HepG2 (cell line): ENCODE results near the gene NUDT7. TPM values are rescaled to one million over a fixed set of nuclear protein-coding genes. Genes with fewer than 3 reads are reported as not detected.

Experiments
- ATAC-seq: fragments of 200-7000 bp; cut with Tn5 transposase; 3 replicates; pipeline ENCODE4 v1.9.1; 2020; ENCODE audit warnings: mild to moderate bottlenecking, moderate library complexity
- BruUV-seq: library from RNA; stranded (reverse); fragments of 400-500 nt; replicated peaks from 2 replicates; lab custom pipeline; 2021; lab: Mats Ljungman, UMichigan
- CTCF ChIA-PET: fragments of 300-600 bp; formaldehyde crosslinking; extraction: SDS; loops from one replicate; lab custom pipeline; 2021; ENCODE audit warnings: low total read pairs, inconsistent platforms, low intra/inter-chr PET ratio; lab: Yijun Ruan, JAX
- POLR2A ChIA-PET: fragments of 350-600 bp; sonication (Branson Sonifier 250); formaldehyde crosslinking; loops from one replicate; lab custom pipeline; 2020; ENCODE audit warnings: antibody characterized with exemption, inconsistent platforms; lab: Yijun Ruan, JAX
- DNase-seq: peaks from one replicate; pipeline ENCODE4 v3.0.0-alpha.2; 2015; ENCODE audit warnings: low spot score
- FAIRE-seq: peaks from 3 replicates; lab custom pipeline; 2011; peaks lifted over from hg19 to GRCh38; lab: Jason Lieb, UNC
- H2AFZ ChIP-seq: one replicate; pipeline ENCODE4 v1.6.1; 2011; ENCODE audit warnings: low read length, inconsistent platforms
- H3K27ac ChIP-seq: fragments of 300-600 bp; 3 replicates; pipeline ENCODE4 v1.8.0; 2011; ENCODE audit warnings: mixed run types, mild to moderate bottlenecking, mixed read lengths, low read length, inconsistent platforms; ENCODE audit not compliant: insufficient read depth; ENCODE audit errors: extremely low read length
- H3K27me3 ChIP-seq, 2 experiments: fragments of 200-600 bp in 1 of 2; 2 replicates in 1 of 2; 3 replicates in 1 of 2; pipeline versions ENCODE4 v1.6.0 to v1.8.0; 2011; ENCODE audit warnings: low read length in 2 of 2, mild to moderate bottlenecking in 2 of 2, moderate library complexity in 2 of 2, inconsistent platforms in 1 of 2; ENCODE audit not compliant: insufficient read depth in 2 of 2, control insufficient read depth in 1 of 2
- H3K36me3 ChIP-seq, 2 experiments: fragments of 200-600 bp in 1 of 2; replicated peaks in 1 of 2; 2 replicates in 1 of 2; 3 replicates in 1 of 2; pipeline versions ENCODE4 v1.5.1 to v1.8.0; 2011; ENCODE audit warnings: low read length in 2 of 2, inconsistent platforms in 1 of 2; ENCODE audit not compliant: insufficient read depth in 2 of 2, control insufficient read depth in 1 of 2
- H3K4me1 ChIP-seq: 2 replicates; pipeline ENCODE4 v1.5.1; 2012; ENCODE audit warnings: low read length, inconsistent platforms; ENCODE audit not compliant: insufficient read depth
- H3K4me2 ChIP-seq: 2 replicates; pipeline ENCODE4 v1.6.0; 2011; ENCODE audit warnings: low read depth, low read length, inconsistent platforms
- H3K4me3 ChIP-seq, 3 experiments: fragments of 200-600 bp in 1 of 3; sonication (generic), shearing (Covaris generic) in 1 of 3; replicated peaks in 1 of 3; 2 replicates each; pipeline ENCODE4 v1.5.1; 2011 to 2016; ENCODE audit warnings: low read length in 3 of 3, inconsistent platforms in 2 of 3, low read depth in 2 of 3, mild to moderate bottlenecking in 2 of 3, control low read depth in 1 of 3, mixed read lengths in 1 of 3; ENCODE audit not compliant: insufficient read depth in 1 of 3
- H3K79me2 ChIP-seq: one replicate; pipeline ENCODE4 v1.6.1; 2011; ENCODE audit warnings: low read length, inconsistent platforms; ENCODE audit not compliant: insufficient read depth
- H3K9ac ChIP-seq: 2 replicates; pipeline ENCODE4 v1.6.0; 2011; ENCODE audit warnings: mild to moderate bottlenecking, low read depth, low read length, inconsistent platforms; ENCODE audit not compliant: insufficient read depth
- H3K9me3 ChIP-seq: 2 replicates; pipeline ENCODE4 v1.5.1; 2012; ENCODE audit warnings: mild to moderate bottlenecking, low read length
- H4K20me1 ChIP-seq: 2 replicates; pipeline ENCODE4 v1.6.0; 2011; ENCODE audit warnings: inconsistent platforms, mild to moderate bottlenecking, low read length, moderate library complexity; ENCODE audit not compliant: insufficient read depth
- GTF3A ChIP-seq: sonication (generic); formaldehyde crosslinking; conservative IDR thresholded peaks from 2 replicates; pipeline ENCODE4 v1.4.0; 2020; ENCODE audit warnings: mild to moderate bottlenecking, missing genetic modification reagents
- HNF4G ChIP-seq, 2 experiments: sonication (generic) in 1 of 2; formaldehyde crosslinking in 1 of 2; IDR thresholded peaks; 2 replicates each; pipeline versions ENCODE4 v1.4.0 to v1.6.1; 2011 to 2020; ENCODE audit warnings: borderline replicate concordance in 2 of 2, low read depth in 2 of 2, mild to moderate bottlenecking in 2 of 2, low read length in 1 of 2, missing genetic modification reagents in 1 of 2, moderate library complexity in 1 of 2
- ISX ChIP-seq: sonication (generic); formaldehyde crosslinking; conservative IDR thresholded peaks from 2 replicates; pipeline ENCODE4 v1.5.0; 2020; ENCODE audit warnings: missing genetic modification reagents
- MIER2 ChIP-seq: IDR thresholded peaks from 2 replicates; pipeline ENCODE4 v1.6.1; 2016; ENCODE audit warnings: missing biosample characterization, missing genetic modification reagents
- NCOA1 ChIP-seq: sonication (generic); formaldehyde crosslinking; IDR thresholded peaks from 2 replicates; pipeline ENCODE4 v1.9.0; 2021; ENCODE audit warnings: missing genetic modification reagents
- NRL ChIP-seq: sonication (generic); formaldehyde crosslinking; IDR thresholded peaks from 2 replicates; pipeline ENCODE4 v1.5.0; 2020; ENCODE audit warnings: missing genetic modification reagents, mild to moderate bottlenecking, moderate library complexity, borderline replicate concordance
- RAD51 ChIP-seq: fragments of 450-650 bp; IDR thresholded peaks from 2 replicates; pipeline ENCODE4 v1.6.1; 2016; ENCODE audit warnings: borderline replicate concordance
- ZNF337 ChIP-seq: sonication (generic); formaldehyde crosslinking; IDR thresholded peaks from 2 replicates; pipeline ENCODE4 v1.5.1; 2020; ENCODE audit warnings: missing genetic modification reagents, low read depth, mild to moderate bottlenecking, borderline replicate concordance
- WGBS: methylation state at CpG from one replicate; pipeline ENCODE4 v1.1.6; 2017; ENCODE audit warnings: low lambda C conversion rate; 5-methylcytosine and 5-hydroxymethylcytosine counted together
- in situ Hi-C: cut with HindIII; loops from 2 replicates; pipeline ENCODE4 v1.10.0; 2017; ENCODE audit warnings: low pct_unique_long_range_greater_than_20kb; ENCODE audit not compliant: extremely low pct_ligation_motif_present
- intact Hi-C: fragments of 100-400 bp; cut with micrococcal nuclease; formaldehyde crosslinking; loops from one replicate; pipeline ENCODE4 v1.10.0; 2022; ENCODE audit not compliant: unreplicated experiment
- polyA plus RNA-seq, 8 experiments: library from polyadenylated mRNA; depleted of rRNA in 3 of 8; stranded (reverse) in 7 of 8; unstranded in 1 of 8; fragments of >200 nt; fragmentation: Illumina TruSeq in 4 of 8; extraction: Trizol in 4 of 8; gene quantifications; 2 replicates each; pipeline versions ENCODE4 v1.2.1 to v1.2.3, GENCODE V29; 2011 to 2016; ENCODE audit warnings: low read depth in 4 of 8, missing spikeins in 1 of 8, mixed read lengths in 1 of 8; ENCODE audit not compliant: insufficient read depth in 1 of 8
- total RNA-seq, 5 experiments: library from RNA; depleted of rRNA; stranded (reverse); fragments of >200 nt; fragmentation: Illumina TruSeq; extraction: Trizol; gene quantifications; 2 replicates each; pipeline ENCODE4 v1.2.3, GENCODE V29; 2016; ENCODE audit warnings: low read depth in 1 of 5
- TF ChIP-seq, protein P1 (sequence below): sonication (generic); formaldehyde crosslinking; IDR thresholded peaks from 2 replicates; pipeline ENCODE4 v1.8.0; 2022; ENCODE audit warnings: mild to moderate bottlenecking, missing genetic modification reagents, moderate library complexity
- TF ChIP-seq, protein P2 (sequence below): sonication (generic); formaldehyde crosslinking; IDR thresholded peaks from 2 replicates; pipeline ENCODE4 v1.4.0; 2020; ENCODE audit warnings: mild to moderate bottlenecking, missing genetic modification reagents
- TF ChIP-seq, protein P3 (sequence below): sonication (generic); formaldehyde crosslinking; IDR thresholded peaks from 2 replicates; pipeline ENCODE4 v1.5.0; 2020; ENCODE audit warnings: missing genetic modification reagents
- TF ChIP-seq, protein P4 (sequence below): IDR thresholded peaks from 2 replicates; pipeline ENCODE4 v1.6.1; 2012; ENCODE audit warnings: inconsistent platforms
- TF ChIP-seq, protein P5 (sequence below): sonication (generic); formaldehyde crosslinking; IDR thresholded peaks from 2 replicates; pipeline ENCODE4 v1.4.0; 2020; ENCODE audit warnings: missing genetic modification reagents

The NUDT7 gene
- total and polyA plus RNA-seq, 2 of the 13 experiments (the other 11 are each of a cell fraction or from before 2014, with no cell fraction given) = 14.3 to 23.9 TPM

DNA sequence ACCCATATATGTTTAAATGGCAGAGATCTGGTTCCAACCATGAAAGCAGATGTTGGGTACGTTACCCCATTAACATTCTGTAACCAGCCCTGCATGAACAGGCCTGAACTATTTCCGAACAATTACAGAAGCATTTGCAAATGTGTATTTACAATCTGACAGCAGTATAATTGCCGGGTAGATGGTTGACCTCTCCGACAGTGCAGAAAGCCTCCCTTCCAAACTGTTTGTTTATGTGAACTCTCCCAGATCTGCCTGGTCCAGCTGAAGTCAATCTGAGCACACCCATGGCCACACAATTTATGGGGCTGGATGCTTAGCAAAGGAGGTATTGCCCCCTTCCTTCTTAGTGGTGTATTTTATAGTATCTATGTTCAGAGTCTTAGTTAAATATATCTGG, 21.8 kb downstream of the NUDT7 start:
- H3K4me3 ChIP-seq = no peak overlapping the region
- no peaks in the 10 kb centered on the region for H3K27me3 ChIP-seq
- DNase-seq (no peak), ATAC-seq (no peak), FAIRE-seq (no peak)
- peaks cover 11% of the 10 kb centered on the region for H3K4me1 ChIP-seq
- in situ Hi-C loops = no loop called here
- H3K27ac ChIP-seq = no peak overlapping the region
- H3K4me2 ChIP-seq = no peak overlapping the region
- intact Hi-C loops = no loop called here
- BruUV-seq = no TSS peak
- no peaks in the 10 kb centered on the region for H3K9me3 ChIP-seq
- H4K20me1 ChIP-seq = no peaks in the 10 kb centered on the region
- no peak overlapping the region for H3K9ac ChIP-seq
- no peaks in the 10 kb centered on the region for H3K36me3 ChIP-seq
- no peaks in the 10 kb centered on the region for H3K79me2 ChIP-seq
- WGBS = 90% methylated on average over 4 of the region's 4 CpGs
- ChIA-PET CTCF (no interaction called here), POLR2A (no interaction called here)
- H2AFZ ChIP-seq = no peak overlapping the region
- TF ChIP-seq, protein P1, sequence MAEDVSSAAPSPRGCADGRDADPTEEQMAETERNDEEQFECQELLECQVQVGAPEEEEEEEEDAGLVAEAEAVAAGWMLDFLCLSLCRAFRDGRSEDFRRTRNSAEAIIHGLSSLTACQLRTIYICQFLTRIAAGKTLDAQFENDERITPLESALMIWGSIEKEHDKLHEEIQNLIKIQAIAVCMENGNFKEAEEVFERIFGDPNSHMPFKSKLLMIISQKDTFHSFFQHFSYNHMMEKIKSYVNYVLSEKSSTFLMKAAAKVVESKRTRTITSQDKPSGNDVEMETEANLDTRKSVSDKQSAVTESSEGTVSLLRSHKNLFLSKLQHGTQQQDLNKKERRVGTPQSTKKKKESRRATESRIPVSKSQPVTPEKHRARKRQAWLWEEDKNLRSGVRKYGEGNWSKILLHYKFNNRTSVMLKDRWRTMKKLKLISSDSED = no peak
- TF ChIP-seq ZNF337 (CRISPR knock-in tag) = no peak
- TF ChIP-seq HNF4G (IDR thresholded peaks at IDR 0.05; ENCODE audit: borderline replicate concordance, low read depth, low read length) = no peak
- TF ChIP-seq HNF4G (CRISPR knock-in tag; IDR thresholded peaks at IDR 0.05; ENCODE audit: borderline replicate concordance, low read depth) = no peak
- TF ChIP-seq GTF3A (CRISPR knock-in tag) = no peak
- TF ChIP-seq, protein P2, sequence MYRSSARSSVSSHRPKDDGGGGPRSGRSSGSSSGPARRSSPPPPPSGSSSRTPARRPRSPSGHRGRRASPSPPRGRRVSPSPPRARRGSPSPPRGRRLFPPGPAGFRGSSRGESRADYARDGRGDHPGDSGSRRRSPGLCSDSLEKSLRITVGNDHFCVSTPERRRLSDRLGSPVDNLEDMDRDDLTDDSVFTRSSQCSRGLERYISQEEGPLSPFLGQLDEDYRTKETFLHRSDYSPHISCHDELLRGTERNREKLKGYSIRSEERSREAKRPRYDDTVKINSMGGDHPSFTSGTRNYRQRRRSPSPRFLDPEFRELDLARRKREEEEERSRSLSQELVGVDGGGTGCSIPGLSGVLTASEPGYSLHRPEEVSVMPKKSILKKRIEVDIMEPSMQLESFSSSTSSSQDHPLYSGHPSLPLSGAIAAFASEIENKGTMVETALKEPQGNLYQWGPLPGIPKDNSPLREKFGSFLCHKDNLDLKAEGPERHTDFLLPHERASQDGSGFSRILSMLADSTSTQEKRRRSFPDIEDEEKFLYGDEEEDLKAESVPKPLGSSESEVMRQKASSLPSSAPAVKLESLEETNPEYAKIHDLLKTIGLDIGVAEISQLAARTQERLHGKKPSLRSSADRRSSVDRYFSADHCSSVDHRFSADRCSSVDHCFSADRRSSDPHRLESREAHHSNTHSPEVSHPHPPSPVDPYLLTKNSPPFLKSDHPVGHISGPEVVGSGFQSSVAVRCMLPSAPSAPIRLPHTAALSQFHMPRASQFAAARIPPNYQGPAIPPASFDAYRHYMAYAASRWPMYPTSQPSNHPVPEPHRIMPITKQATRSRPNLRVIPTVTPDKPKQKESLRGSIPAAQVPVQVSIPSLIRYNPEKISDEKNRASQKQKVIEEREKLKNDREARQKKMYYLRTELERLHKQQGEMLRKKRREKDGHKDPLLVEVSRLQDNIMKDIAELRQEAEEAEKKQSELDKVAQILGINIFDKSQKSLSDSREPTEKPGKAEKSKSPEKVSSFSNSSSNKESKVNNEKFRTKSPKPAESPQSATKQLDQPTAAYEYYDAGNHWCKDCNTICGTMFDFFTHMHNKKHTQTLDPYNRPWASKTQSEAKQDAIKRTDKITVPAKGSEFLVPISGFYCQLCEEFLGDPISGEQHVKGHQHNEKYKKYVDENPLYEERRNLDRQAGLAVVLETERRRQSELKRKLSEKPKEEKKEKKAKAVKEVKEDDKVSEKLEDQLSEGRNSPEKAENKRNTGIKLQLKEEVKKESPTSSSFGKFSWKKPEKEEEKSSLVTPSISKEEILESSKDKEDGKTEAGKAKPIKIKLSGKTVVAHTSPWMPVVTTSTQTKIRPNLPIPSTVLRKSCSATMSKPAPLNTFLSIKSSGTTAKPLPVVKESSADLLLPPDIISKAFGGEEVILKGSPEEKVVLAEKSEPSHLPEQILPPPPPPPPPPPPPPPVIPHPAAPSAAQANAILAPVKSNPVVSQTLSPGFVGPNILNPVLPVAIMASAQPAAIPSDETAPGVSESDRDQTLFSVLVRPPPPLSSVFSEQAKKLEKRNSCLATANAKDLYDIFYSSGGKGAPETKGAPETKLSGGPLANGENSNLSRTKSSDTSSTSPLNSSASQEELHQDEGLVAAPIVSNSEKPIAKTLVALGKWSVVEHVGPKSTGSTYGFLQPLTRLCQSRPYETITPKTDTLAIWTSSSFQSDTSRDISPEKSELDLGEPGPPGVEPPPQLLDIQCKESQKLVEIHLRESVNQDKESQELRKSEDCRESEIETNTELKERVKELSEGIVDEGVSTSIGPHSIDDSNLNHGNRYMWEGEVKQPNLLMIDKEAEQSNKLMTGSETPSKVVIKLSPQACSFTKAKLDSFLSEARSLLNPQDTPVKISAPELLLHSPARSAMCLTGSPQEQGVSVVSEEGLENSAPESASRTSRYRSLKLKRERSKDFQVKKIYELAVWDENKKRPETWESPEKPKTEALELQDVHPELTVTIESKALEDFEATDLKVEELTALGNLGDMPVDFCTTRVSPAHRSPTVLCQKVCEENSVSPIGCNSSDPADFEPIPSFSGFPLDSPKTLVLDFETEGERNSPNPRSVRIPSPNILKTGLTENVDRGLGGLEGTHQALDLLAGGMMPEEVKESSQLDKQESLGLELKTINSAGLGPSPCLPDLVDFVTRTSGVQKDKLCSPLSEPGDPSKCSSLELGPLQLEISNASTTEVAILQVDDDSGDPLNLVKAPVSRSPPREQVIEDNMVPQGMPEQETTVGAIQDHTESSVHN = no peak
- TF ChIP-seq, protein P3, sequence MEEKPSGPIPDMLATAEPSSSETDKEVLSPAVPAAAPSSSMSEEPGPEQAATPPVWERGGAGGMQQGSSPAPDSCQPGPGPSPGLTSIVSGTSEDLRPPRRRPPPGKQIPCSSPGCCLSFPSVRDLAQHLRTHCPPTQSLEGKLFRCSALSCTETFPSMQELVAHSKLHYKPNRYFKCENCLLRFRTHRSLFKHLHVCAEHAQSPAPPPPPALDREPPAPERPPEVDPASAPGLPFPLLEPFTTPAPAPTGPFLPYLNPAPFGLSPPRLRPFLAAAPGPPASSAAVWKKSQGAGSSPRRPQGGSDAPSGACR = no peak
- TF ChIP-seq RAD51 = no peak
- TF ChIP-seq, protein P4, sequence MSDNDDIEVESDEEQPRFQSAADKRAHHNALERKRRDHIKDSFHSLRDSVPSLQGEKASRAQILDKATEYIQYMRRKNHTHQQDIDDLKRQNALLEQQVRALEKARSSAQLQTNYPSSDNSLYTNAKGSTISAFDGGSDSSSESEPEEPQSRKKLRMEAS = no peak
- TF ChIP-seq, protein P5, sequence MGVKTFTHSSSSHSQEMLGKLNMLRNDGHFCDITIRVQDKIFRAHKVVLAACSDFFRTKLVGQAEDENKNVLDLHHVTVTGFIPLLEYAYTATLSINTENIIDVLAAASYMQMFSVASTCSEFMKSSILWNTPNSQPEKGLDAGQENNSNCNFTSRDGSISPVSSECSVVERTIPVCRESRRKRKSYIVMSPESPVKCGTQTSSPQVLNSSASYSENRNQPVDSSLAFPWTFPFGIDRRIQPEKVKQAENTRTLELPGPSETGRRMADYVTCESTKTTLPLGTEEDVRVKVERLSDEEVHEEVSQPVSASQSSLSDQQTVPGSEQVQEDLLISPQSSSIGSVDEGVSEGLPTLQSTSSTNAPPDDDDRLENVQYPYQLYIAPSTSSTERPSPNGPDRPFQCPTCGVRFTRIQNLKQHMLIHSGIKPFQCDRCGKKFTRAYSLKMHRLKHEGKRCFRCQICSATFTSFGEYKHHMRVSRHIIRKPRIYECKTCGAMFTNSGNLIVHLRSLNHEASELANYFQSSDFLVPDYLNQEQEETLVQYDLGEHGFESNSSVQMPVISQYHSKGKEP = no peak
- no peak for TF ChIP-seq NRL (CRISPR knock-in tag)
- no peak for TF ChIP-seq ISX (CRISPR knock-in tag)
- no peak for TF ChIP-seq MIER2
- TF ChIP-seq NCOA1 (CRISPR knock-in tag) = no peak
